ENCODE data around the gene CEP19. TPM values are rescaled to one million over a fixed set of nuclear protein-coding genes. Genes with fewer than 3 reads are reported as not detected.

The CEP19 gene
- total and polyA plus RNA-seq, 8 donors: 3.0 to 4.7 (median 3.5) TPM

DNA sequence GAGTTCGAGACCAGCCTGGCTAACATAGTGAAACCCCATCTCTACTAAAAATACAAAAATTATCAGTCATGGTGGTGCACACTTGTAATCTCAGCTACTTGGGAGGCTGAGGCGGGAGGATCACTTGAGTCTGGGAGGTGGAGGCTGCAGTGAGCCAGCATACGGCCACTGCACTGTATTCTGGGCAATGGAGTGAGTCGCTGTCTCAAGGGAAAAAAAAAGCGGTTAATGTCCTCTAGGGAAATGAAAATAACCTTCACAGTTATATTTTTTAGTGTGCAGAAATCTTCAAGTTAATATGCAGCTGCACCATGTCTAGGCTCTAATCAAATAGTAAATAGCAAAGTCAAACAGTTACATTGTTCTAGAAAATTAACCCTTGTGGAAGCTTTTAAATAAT, 14.8 kb downstream of the CEP19 start:
- TF ChIP-seq, protein P1, sequence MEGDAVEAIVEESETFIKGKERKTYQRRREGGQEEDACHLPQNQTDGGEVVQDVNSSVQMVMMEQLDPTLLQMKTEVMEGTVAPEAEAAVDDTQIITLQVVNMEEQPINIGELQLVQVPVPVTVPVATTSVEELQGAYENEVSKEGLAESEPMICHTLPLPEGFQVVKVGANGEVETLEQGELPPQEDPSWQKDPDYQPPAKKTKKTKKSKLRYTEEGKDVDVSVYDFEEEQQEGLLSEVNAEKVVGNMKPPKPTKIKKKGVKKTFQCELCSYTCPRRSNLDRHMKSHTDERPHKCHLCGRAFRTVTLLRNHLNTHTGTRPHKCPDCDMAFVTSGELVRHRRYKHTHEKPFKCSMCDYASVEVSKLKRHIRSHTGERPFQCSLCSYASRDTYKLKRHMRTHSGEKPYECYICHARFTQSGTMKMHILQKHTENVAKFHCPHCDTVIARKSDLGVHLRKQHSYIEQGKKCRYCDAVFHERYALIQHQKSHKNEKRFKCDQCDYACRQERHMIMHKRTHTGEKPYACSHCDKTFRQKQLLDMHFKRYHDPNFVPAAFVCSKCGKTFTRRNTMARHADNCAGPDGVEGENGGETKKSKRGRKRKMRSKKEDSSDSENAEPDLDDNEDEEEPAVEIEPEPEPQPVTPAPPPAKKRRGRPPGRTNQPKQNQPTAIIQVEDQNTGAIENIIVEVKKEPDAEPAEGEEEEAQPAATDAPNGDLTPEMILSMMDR (IDR thresholded peaks at IDR 0.05): no peak
- DNase-seq: no peak
- Histone ChIP-seq H3K4me1 (peaks cover 0 to 11% of the 10 kb centered on the region in 2 donors), H3K4me3 (no peak overlapping the region), H3K9me3 (no peaks in the 10 kb centered on the region), H3K27ac (no peak overlapping the region), H3K27me3 (no peaks in the 10 kb centered on the region), H3K36me3 (no peaks in the 10 kb centered on the region)
- intact Hi-C loops (cut with DNase I): no loop called here
- ATAC-seq: no peak

DNA sequence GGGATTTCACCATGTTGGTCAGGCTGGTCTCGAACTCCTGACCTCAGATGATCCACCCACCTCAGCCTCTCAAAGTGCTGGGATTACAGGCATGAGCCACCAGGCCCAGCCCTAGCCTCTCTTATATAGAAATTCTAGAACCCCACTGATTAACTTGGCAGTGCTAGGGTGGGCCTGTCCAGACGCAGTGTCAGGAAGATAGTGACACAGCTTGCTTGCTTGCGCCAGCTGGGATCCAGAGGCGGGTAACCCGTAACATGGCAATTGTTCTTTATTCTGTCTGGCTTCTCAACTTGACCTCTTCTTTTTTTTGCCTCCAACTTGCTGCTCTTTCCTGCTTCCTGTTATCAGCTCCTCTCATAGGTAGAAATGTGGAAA, 16.2 kb downstream of the CEP19 start:
- H3K4me3 ChIP-seq: no peak overlapping the region
- no peaks in the 10 kb centered on the region for H3K9me3 ChIP-seq
- no peaks in the 10 kb centered on the region for H3K36me3 ChIP-seq
- TF ChIP-seq, protein P1 (IDR thresholded peaks at IDR 0.05): no peak
- H3K27ac ChIP-seq: no peak overlapping the region
- ATAC-seq (no peak), DNase-seq (no peak)
- intact Hi-C loops (cut with DNase I): no loop called here
- H3K4me1 ChIP-seq: peaks cover 0 to 16% of the 10 kb centered on the region in 2 donors
- H3K27me3 ChIP-seq: no peaks in the 10 kb centered on the region

DNA sequence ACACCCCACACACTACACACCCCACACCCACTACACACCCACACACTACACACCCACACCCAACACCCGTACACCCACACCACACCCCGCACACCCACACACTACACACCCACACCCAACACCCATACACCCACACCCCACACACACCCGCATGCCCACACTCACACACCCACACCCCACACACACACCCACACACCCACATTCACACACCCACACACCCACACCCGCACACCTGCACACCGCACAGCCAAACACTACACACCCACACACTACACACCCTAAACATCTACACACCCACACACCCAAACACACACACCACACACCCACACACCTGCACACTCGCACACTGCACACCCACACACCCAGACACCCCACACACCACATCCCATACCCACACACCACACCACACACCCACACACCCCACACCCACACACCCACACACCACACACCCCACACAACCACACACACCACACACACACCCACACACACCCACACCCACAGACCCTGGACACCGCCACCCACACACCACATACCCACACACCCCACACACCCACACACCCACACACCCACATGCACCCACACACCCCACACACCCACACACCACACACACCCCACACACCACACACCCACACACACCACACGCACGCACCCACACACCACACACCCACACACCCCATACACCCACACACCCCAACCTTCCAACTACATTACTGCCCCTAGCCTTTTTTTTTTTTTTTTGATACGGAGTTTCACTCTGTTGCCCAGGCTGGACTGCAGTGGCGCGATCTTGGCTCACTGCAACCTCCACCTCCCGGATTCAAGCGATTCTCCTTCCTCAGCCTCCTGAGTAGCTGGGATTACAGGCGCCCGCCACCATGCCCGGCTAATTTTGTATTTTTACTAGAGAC, 16.9 kb downstream of the CEP19 start:
- H3K27me3 ChIP-seq: no peaks in the 10 kb centered on the region
- H3K9me3 ChIP-seq: no peaks in the 10 kb centered on the region
- H3K36me3 ChIP-seq: no peaks in the 10 kb centered on the region
- no peak overlapping the region for H3K4me3 ChIP-seq
- H3K27ac ChIP-seq: no peak overlapping the region
- TF ChIP-seq, protein P1 (IDR thresholded peaks at IDR 0.05): no peak
- ATAC-seq (no peak), DNase-seq (no peak)
- peaks cover 0 to 22% of the 10 kb centered on the region in 2 donors for H3K4me1 ChIP-seq
- intact Hi-C loops (cut with DNase I): no loop called here

DNA sequence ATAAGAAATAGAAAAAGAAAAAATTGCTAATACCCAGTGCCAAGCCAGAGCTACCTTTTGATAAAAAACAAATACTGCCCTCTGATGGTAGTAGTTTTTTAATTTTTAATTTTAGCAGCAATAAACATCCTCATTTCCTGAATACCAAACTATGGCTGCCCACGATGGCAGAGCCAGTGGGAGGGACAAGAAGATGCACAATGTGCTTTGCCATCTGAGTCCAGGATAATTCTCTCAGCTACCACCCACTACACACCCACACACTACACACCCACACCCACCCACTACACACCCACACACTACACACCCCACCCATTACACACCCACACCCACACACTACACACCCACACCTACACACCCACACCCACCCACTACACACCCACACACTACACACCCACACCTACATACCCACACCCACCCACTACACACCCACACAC, 17.8 kb downstream of the CEP19 start:
- Histone ChIP-seq H3K27ac (no peak overlapping the region), H3K4me1 (peaks cover 0 to 30% of the 10 kb centered on the region in 2 donors), H3K27me3 (no peaks in the 10 kb centered on the region), H3K9me3 (no peaks in the 10 kb centered on the region), H3K36me3 (no peaks in the 10 kb centered on the region), H3K4me3 (no peak overlapping the region)
- DNase-seq: no peak
- intact Hi-C loops (cut with DNase I): no loop called here
- TF ChIP-seq, protein P1 (IDR thresholded peaks at IDR 0.05): no peak
- ATAC-seq: no peak

DNA sequence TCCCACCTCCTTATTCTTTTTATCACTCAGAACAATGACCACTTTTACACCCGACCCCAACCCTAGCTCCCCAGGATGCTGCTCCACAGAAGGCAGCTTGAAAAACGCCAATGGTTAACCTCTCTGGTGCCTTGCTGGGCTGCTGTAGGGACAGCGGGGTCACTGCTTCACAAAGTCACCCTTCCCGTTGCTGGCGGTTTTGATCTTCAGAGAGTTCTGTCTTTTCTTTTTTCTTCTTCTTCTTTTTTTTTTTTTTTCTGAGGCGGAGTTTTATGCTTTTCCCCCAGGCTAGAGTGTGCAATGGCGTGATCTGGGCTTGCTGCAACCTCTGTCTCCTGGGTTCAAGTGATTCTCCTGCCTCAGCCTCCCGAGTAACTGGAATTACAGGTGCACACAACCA, 20.7 kb downstream of the CEP19 start:
- H3K4me3 ChIP-seq: no peak overlapping the region
- no peaks in the 10 kb centered on the region for H3K9me3 ChIP-seq
- TF ChIP-seq, protein P1 (IDR thresholded peaks at IDR 0.05): no peak
- H3K27me3 ChIP-seq: no peaks in the 10 kb centered on the region
- ATAC-seq: no peak
- H3K36me3 ChIP-seq: no peaks in the 10 kb centered on the region
- intact Hi-C loops (cut with DNase I): no loop called here
- DNase-seq: no peak
- H3K27ac ChIP-seq: peak overlapping the region in 1 of 2 donors; percentile 48
- peaks cover 0 to 58% of the 10 kb centered on the region in 2 donors for H3K4me1 ChIP-seq

All from left lung (tissue), 10 donors.